Stomach smooth muscle (tissue), 2 donors: ENCODE measurements around the gene UGDH.
A peak's percentile ranks its signal among the peaks of the same experiment; 100 is the strongest.
"Not testable (repeated sequence)": the region's sequence is repeated elsewhere in the genome, so short reads cannot be mapped to it uniquely, and the experiment has no call there.

ENCODE experiments used
- H3K27ac ChIP-seq: one replicate; pipeline ENCODE4 v1.7.0; 2013; ENCODE audit warnings: mild to moderate bottlenecking, low read length, inconsistent platforms
- H3K27me3 ChIP-seq, 2 donors: one replicate each; pipeline ENCODE4 v1.7.0; 2013; ENCODE audit warnings: low read length in 2 of 2; ENCODE audit not compliant: insufficient read depth in 2 of 2, control insufficient read depth in 1 of 2
- H3K36me3 ChIP-seq, 2 donors: one replicate each; pipeline ENCODE4 v1.7.0; 2013; ENCODE audit warnings: low read length in 2 of 2; ENCODE audit not compliant: control insufficient read depth in 2 of 2, insufficient read depth in 2 of 2
- H3K4me1 ChIP-seq: one replicate; pipeline ENCODE4 v1.7.0; 2013; ENCODE audit warnings: low read length; ENCODE audit not compliant: control insufficient read depth, insufficient read depth
- H3K4me3 ChIP-seq, 2 donors: one replicate each; pipeline ENCODE4 v1.7.0; 2013; ENCODE audit warnings: low read length in 2 of 2
- H3K9ac ChIP-seq, 2 donors: one replicate each; pipeline ENCODE4 v1.7.0; 2013; ENCODE audit warnings: low read length in 2 of 2, mild to moderate bottlenecking in 1 of 2
- H3K9me3 ChIP-seq, 2 donors: one replicate each; pipeline ENCODE4 v1.7.0; 2013; ENCODE audit warnings: low read length in 2 of 2; ENCODE audit not compliant: control insufficient read depth in 2 of 2
- donor health status: healthy.
- donor health status: Pancreatic carcinoma.

The UGDH gene

GRCh38 chr4:39469429-39470077 lies 57.7 kb downstream of the UGDH start:
- Histone ChIP-seq H3K9me3 (no peaks in the 10 kb centered on the region), H3K4me3 (no peak overlapping the region), H3K36me3 (peaks cover 5 to 9% of the 10 kb centered on the region in 2 donors), H3K9ac (no peak overlapping the region), H3K27me3 (no peaks in the 10 kb centered on the region), H3K27ac (no peak overlapping the region), H3K4me1 (no peaks in the 10 kb centered on the region)

DNA sequence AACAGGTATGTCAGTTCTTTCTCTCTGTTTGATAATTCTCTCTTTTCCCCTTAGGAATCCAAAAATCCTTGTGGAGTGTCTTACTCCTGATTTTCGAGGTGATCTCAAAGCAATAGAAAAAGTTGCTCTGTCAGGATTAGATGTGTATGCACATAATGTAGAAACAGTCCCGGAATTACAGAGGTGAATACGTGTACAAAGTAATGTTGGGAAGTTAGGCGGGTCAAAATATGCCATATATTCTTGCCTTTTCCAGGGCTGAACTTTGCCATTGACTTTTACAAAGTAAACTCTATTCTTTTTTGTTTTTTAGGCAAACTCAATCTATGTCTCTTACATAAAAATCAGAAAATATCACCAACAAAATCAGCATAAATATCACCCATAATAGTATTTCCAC lies 59.8 kb downstream of the UGDH start:
- H3K4me1 ChIP-seq, result no peaks in the 10 kb centered on the region
- H3K27ac ChIP-seq, result no peak overlapping the region
- H3K9ac ChIP-seq, result no peak overlapping the region
- peaks cover 10 to 13% of the 10 kb centered on the region in 2 donors for H3K36me3 ChIP-seq
- no peak overlapping the region for H3K4me3 ChIP-seq
- no peaks in the 10 kb centered on the region for H3K27me3 ChIP-seq
- no peaks in the 10 kb centered on the region for H3K9me3 ChIP-seq

GRCh38 chr4:39466747-39467146 lies 60.5 kb downstream of the UGDH start:
- Histone ChIP-seq H3K36me3 (peaks cover 9 to 10% of the 10 kb centered on the region in 2 donors), H3K4me3 (no peak overlapping the region), H3K27ac (no peak overlapping the region), H3K27me3 (no peaks in the 10 kb centered on the region), H3K4me1 (no peaks in the 10 kb centered on the region), H3K9ac (no peak overlapping the region), H3K9me3 (no peaks in the 10 kb centered on the region)

GRCh38 chr4:39464886-39465501 lies 62.2 kb downstream of the UGDH start:
- H3K9ac ChIP-seq, result no peak overlapping the region
- H3K4me3 ChIP-seq, result no peak overlapping the region
- H3K4me1 ChIP-seq, result no peaks in the 10 kb centered on the region
- no peaks in the 10 kb centered on the region for H3K9me3 ChIP-seq
- no peaks in the 10 kb centered on the region for H3K27me3 ChIP-seq
- H3K27ac ChIP-seq, result no peak overlapping the region
- H3K36me3 ChIP-seq, result peaks cover 6 to 10% of the 10 kb centered on the region in 2 donors

- H3K27me3 ChIP-seq, result no peaks in the 10 kb centered on the region
- peaks cover 22 to 42% of the 10 kb centered on the region in 2 donors for H3K36me3 ChIP-seq
- H3K4me3 ChIP-seq, result peak within 1 kb of the TSS; percentile 92 to 97
- peak within 1 kb of the TSS; percentile 99 for H3K9ac ChIP-seq
- no peaks in the 10 kb centered on the region for H3K9me3 ChIP-seq
- peak within 1 kb of the TSS; percentile 98 for H3K27ac ChIP-seq
- peaks cover 17% of the 10 kb centered on the region for H3K4me1 ChIP-seq
Measured at GRCh38 chr4:39458505-39459300, 68.5 kb downstream of the UGDH start, which contains the start of the genes LIAS and RPL9. Gene LIAS, plus strand, starts transcription at chr4:39459056. Its CDS starts 62 bp downstream, at chr4:39459118. Gene RPL9, minus strand, starts transcription at chr4:39458922. Its CDS starts 483 bp downstream, at chr4:39458439.

DNA sequence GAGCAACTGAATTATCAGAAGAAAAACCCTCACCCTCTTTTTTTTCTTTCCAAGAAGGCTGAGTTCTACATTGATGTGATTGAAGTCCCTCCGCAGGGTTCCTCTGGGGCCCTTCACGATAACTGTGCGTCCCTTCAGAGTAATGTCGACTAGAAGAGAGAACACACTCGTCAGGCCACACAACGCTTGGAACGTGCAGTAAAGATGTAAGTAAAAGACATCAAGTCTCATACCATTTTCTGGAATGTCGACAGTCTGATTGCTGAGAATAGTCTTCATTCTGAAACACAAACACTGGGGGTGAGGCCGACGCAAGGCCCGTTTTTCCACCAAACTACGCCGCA lies 69.1 kb downstream of the UGDH start:
- Histone ChIP-seq H3K27ac (peak overlapping the region; percentile 98), H3K36me3 (peaks cover 23 to 42% of the 10 kb centered on the region in 2 donors), H3K9ac (peak overlapping the region; percentile 99), H3K4me1 (peaks cover 17% of the 10 kb centered on the region), H3K4me3 (peak overlapping the region; percentile 92 to 97)
- not testable (repeated sequence) for H3K9me3 ChIP-seq, H3K27me3 ChIP-seq

- peaks cover 17% of the 10 kb centered on the region for H3K4me1 ChIP-seq
- H3K36me3 ChIP-seq, result peaks cover 25 to 47% of the 10 kb centered on the region in 2 donors
- H3K4me3 ChIP-seq, result peak overlapping the region; percentile 92 to 97
- H3K9me3 ChIP-seq, result no peaks in the 10 kb centered on the region
- peak overlapping the region; percentile 12 for H3K27ac ChIP-seq
- peak overlapping the region; percentile 13 to 99 for H3K9ac ChIP-seq
- no peaks in the 10 kb centered on the region for H3K27me3 ChIP-seq
Measured at GRCh38 chr4:39456946-39457763, 70.1 kb downstream of the UGDH start.

DNA sequence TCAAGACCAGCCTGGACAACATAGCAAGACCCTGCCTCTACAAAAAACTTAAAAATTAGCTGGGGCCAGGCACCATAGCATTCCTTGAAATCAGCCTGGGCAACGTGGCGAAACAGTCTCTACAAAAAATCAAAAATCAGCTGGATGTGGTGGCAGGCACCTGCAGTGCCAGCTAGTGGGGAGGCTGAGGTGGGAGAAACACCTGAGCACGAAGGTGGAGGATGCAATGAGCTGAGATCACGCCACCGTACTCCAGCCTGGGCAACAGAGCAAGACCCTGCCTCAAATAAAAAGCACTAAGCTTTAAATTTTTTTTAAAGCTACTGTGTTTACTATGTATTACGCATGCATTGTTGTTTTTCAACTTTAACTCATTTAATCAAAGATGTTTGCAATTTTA lies 71.8 kb downstream of the UGDH start:
- Histone ChIP-seq H3K9ac (no peak overlapping the region), H3K9me3 (no peaks in the 10 kb centered on the region), H3K4me1 (peaks cover 17% of the 10 kb centered on the region), H3K4me3 (no peak overlapping the region), H3K27ac (no peak overlapping the region), H3K36me3 (peaks cover 30 to 52% of the 10 kb centered on the region in 2 donors), H3K27me3 (no peaks in the 10 kb centered on the region)

DNA sequence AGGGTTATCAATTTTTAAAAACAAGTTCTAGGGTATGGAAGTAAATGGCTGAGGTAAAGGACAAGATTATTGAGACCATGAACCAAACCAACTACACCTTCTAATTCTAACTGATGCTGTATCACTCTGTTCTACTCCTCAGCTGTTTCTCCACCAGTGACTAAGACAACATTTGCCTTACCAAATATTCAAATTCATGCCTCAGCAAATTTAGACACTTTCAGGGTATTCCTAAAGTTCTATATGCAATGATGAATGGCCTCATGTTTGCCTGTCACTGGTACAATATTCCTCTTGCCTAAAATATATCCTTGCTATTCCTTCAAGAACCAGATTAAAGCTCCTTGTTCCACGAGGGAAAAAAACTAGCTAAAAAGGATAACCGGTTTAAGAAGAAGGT lies 73.5 kb downstream of the UGDH start:
- Histone ChIP-seq H3K27me3 (no peaks in the 10 kb centered on the region), H3K9me3 (no peaks in the 10 kb centered on the region), H3K4me1 (peaks cover 17% of the 10 kb centered on the region), H3K36me3 (peaks cover 30 to 52% of the 10 kb centered on the region in 2 donors), H3K9ac (no peak overlapping the region), H3K4me3 (no peak overlapping the region), H3K27ac (no peak overlapping the region)

DNA sequence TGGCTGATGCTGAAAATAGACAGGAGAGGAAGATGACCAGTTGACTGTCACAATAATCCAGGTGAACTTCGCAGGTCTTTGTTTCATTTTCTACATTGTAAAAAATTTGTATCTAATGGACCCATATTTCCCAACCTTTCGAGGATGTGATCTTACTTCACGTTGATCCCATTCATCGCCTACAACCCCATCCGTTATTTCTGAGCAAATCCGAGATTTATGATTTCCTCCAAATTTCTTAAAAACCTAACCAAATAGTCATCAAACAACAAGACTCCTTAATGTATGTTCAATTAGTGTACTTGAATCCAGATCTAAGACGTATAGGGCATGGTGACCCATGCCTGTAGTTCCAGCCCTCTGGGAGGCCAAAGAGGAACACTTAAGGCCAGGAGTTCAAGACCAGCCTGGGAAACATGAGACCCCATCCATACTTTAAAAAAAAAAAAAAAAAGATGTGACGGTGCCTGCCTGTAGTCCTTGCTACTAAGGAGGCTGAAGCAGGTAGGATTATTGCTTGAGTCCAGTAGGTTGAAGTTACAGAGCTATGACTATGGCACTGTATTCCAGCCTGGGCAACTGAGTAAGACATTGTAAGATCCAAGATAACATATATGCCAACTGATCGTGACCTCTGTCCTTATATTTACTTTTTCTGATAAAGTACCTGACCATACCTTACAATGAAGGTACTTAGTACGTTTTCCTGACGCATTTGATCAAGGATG lies 74.2 kb downstream of the UGDH start:
- Histone ChIP-seq H3K4me1 (peaks cover 16% of the 10 kb centered on the region), H3K4me3 (no peak overlapping the region), H3K36me3 (peaks cover 30 to 52% of the 10 kb centered on the region in 2 donors), H3K27me3 (no peaks in the 10 kb centered on the region), H3K9me3 (no peaks in the 10 kb centered on the region), H3K9ac (no peak overlapping the region), H3K27ac (no peak overlapping the region)
